Measurements from ENCODE around the gene TRAFD1. TPM values are rescaled to one million over a fixed set of nuclear protein-coding genes. Genes with fewer than 3 reads are reported as not detected.

Gene TRAFD1
- total RNA-seq, 1 experiment from 2014 or later: 25.5 TPM

GRCh38 chr12:112196196-112196875, 71.0 kb downstream of the TRAFD1 start:
- BruUV-seq (replicated peaks): no TSS peak

More at GRCh38 chr12:112196196-112196875, 71.0 kb downstream of the TRAFD1 start:
- no peaks in the 10 kb centered on the region for H3K9me3 ChIP-seq (ENCODE audit: control insufficient read depth in 1 of 2, insufficient read depth in 1 of 2, low read depth in 1 of 2, low read length in 2 of 2)
- H3K27ac ChIP-seq (ENCODE audit: low read depth, low read length): no peak overlapping the region
- no peak for ATAC-seq
- peaks cover 0 to 3% of the 10 kb centered on the region in 2 experiments; a peak in 2 of 4 replicates for H3K36me3 ChIP-seq (ENCODE audit: control insufficient read depth in 1 of 2, insufficient read depth in 2 of 2, low read length in 2 of 2)
- ChIA-PET CTCF (interaction anchor here (1.1 kb wide), 1 partner anchor 191 kb away, joined by 3 read pairs; no protein-coding TSS in a partner anchor), RAD21 (ENCODE audit: low non-redundant PET in 1 of 2, low total read pairs in 2 of 2, uncharacterized antibody in 2 of 2, unreplicated experiment in 2 of 2) (interaction anchor here in 1 of 2 experiments (0.6 kb wide), 1 partner anchor 16 kb away, joined by 3 read pairs; no protein-coding TSS in a partner anchor), POLR2A (no interaction called here)
- no peak for DNase-seq (ENCODE audit: low read depth, low spot score)
- no peaks in the 10 kb centered on the region for H3K4me1 ChIP-seq (ENCODE audit: control insufficient read depth in 1 of 2, insufficient read depth in 2 of 2, low read length in 2 of 2)
- no peaks in the 10 kb centered on the region for H3K79me2 ChIP-seq (ENCODE audit: insufficient read depth, low read length)
- no peaks in the 10 kb centered on the region for H4K20me1 ChIP-seq (ENCODE audit: insufficient read depth)
- H3K9me2 ChIP-seq (ENCODE audit: insufficient read depth): no peaks in the 10 kb centered on the region
- H3K4me2 ChIP-seq (ENCODE audit: low read length): no peak overlapping the region
- intact Hi-C loops (cut with micrococcal nuclease): loop anchor here (10.0 kb wide), 1 partner anchor 372 kb away; no protein-coding TSS in a partner anchor
- H2AFZ ChIP-seq (ENCODE audit: low read depth, low read length, poor library complexity, severe bottlenecking): no peak overlapping the region
- no peak overlapping the region for H3K4me3 ChIP-seq (replicated peaks in 1 of 2; ENCODE audit: low read depth in 1 of 2, low read length in 2 of 2)
- H3K27me3 ChIP-seq (ENCODE audit: insufficient read depth, low read length): no peaks in the 10 kb centered on the region
- no peak overlapping the region for H3K9ac ChIP-seq (ENCODE audit: low read length)
- no peak for TF ChIP-seq FOSL1 (IDR thresholded peaks at IDR 0.05; ENCODE audit: low read depth)
- no peak for TF ChIP-seq SRF (IDR thresholded peaks at IDR 0.05; ENCODE audit: low read depth)
- TF ChIP-seq ZBTB33 (IDR thresholded peaks at IDR 0.05; ENCODE audit: extremely low read depth, insufficient replicate concordance, low read length): no peak
- TF ChIP-seq EZH2phosphoT487 (IDR thresholded peaks at IDR 0.05; ENCODE audit: borderline replicate concordance): no peak
- no peak for TF ChIP-seq CEBPB (IDR thresholded peaks at IDR 0.05; ENCODE audit: low read depth)
- TF ChIP-seq EZH2 (IDR thresholded peaks at IDR 0.05): no peak
- TF ChIP-seq YY1 (IDR thresholded peaks at IDR 0.05; ENCODE audit: extremely low read depth, insufficient replicate concordance, low read depth, low read length): no peak
- TF ChIP-seq CBX3 (IDR thresholded peaks at IDR 0.05; ENCODE audit: low read depth): no peak
- no peak for TF ChIP-seq CTCF (IDR thresholded peaks at IDR 0.05 in 2 of 3, conservative IDR thresholded peaks at IDR 0.05 in 1 of 3; ENCODE audit: borderline replicate concordance in 1 of 3, insufficient read depth in 1 of 3, low read depth in 2 of 3, low read length in 2 of 3)
- no peak for TF ChIP-seq ZFX (IDR thresholded peaks at IDR 0.05)
- TF ChIP-seq ATF3 (IDR thresholded peaks at IDR 0.05): no peak
- TF ChIP-seq EGR1 (IDR thresholded peaks at IDR 0.05; ENCODE audit: low read depth): no peak
- TF ChIP-seq ZNF274 (IDR thresholded peaks at IDR 0.05; ENCODE audit: low read depth, low read length): no peak
- no peak for TF ChIP-seq JUND (IDR thresholded peaks at IDR 0.05)
- TF ChIP-seq ELF1 (IDR thresholded peaks at IDR 0.05; ENCODE audit: borderline replicate concordance, low read depth): no peak
- TF ChIP-seq POLR2AphosphoS5 (IDR thresholded peaks at IDR 0.05; ENCODE audit: low read depth, low read length): no peak
- no peak for TF ChIP-seq SP1 (IDR thresholded peaks at IDR 0.05; ENCODE audit: low read depth)

Data from HCT116 (cell line).